GM15510 (cell line): Measurements from ENCODE around the gene P2RX5.

Source experiments
- POLR2A ChIP-seq: IDR thresholded peaks from 3 replicates; pipeline ENCODE4 v1.6.1; 2011; ENCODE audit warnings: borderline replicate concordance; ENCODE audit not compliant: insufficient read length; ENCODE audit errors: extremely low read depth

P2RX5 gene

GRCh38 chr17:3655766-3656165 is 40.2 kb downstream of the P2RX5 start:
- TF ChIP-seq POLR2A = no peak

DNA sequence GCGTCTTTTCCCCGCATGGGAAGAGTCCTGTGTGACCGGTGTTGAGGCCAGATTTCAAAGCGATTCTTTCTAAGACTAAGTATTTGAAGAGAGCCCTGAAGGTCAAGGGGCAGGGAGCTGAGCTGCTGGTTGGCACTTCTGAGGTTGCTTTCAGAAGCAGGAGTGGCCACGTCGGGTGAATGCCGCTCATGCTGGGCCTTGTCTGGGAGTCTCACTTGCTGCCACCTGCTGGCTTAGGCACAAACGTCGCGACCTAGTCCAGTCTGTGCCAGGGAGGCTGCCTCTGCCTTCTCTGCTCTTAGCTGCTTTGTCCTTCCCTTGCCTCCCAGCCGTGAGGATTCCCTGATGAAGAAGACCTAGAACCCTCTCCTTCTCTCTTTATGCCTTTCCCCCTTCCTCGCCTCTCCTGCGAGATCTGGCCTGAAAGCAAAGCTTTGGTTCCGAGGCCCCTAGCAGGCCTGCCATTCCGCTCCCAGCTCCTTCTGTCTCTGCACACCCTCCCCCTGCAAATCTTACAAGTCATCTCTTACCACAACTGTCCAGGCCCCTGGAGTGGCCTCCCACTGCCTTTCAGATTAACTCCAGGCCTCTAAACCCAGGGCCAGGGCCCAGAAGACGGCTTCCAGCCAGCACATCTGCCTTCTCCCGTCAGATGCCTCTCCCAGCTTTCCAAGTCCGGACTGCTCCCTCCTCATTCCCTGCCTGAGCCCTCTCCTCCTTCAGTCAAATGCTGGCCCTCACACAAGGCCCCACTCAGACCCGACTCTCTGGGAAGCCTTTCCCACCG is 48.0 kb downstream of the P2RX5 start:
- no peak for TF ChIP-seq POLR2A

GRCh38 chr17:3647251-3647650 is 48.7 kb downstream of the P2RX5 start:
- no peak for TF ChIP-seq POLR2A

DNA sequence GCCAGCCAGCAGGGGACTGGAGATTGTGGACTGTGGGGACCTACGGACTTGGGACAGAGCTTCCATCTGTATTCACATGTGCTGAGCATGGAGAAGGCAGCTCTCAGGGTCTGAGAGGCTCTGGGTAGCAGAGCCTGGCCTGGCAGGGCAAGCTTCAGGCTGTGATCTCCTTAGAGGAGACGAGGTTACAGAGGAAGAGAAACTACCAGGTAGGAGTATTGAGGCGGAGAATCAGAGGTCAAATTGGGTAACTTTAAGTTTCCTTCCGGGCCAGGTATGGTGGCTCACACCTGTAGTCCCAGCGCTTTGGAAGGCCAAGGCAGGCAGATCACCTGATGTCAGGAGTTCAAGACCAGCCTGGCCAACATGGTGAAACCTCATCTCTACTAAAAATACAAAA is 50.6 kb downstream of the P2RX5 start:
- no peak for TF ChIP-seq POLR2A

DNA sequence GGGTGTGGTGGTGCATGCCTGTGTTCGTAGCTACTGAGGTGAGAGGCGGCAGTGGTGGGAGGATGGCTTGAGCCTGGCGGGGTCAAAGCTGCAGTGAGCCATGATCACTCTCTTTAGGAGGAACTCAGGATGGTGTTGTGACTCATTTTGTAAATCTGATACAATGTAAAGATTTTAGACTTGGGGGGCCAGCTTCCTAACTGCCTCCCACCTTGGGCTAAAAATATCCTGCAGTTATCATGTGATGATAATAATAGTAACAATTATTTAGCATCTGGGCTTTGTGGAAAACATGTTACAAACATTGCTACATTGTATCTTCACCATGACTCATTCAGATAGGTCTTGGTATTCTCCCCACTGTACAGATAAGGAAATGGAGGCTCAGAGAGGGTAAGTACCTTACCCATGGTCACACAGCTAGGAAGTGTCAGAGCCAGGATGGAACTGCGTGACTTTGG is 52.0 kb downstream of the P2RX5 start:
- TF ChIP-seq POLR2A = no peak

DNA sequence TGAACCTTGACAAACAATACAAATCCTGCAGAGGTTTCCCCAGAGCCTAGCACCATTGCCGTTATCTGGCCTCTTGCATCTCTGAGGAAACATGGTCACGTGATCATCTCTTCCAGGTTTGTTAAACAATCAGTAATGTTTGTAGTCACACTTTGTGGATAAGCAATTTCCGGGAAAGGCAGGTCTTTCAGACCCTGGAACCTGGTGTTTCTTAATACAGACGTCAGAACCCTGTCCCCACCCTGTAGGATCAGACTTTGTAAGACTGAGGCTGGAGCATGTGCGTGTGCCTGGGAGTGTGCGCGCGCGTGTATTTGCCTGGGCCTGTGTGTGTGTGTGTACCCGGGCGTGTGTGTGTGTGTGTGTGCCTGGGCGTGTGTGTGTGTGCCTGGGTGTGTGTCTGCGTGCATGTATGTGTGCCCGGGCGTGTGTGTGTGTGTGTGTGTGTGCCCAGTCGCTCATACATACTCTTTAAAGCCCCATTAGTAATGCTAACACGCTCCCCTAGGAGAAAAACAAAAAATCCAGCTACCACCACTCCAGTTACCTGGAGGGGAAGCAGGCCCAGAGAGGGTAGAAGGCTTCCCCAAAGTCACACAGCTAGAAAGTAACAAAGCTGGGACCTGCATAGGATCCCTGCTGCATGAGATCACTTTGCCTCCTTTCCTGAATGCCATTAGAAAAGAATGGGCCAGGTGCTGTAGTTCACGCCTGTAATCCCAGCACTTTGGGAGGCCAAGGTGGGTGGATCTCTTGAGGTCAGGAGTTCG is 54.1 kb downstream of the P2RX5 start:
- no peak for TF ChIP-seq POLR2A

- no peak for TF ChIP-seq POLR2A
These were observed 54.9 kb downstream of the P2RX5 start for GRCh38 chr17:3641014-3641413.

DNA sequence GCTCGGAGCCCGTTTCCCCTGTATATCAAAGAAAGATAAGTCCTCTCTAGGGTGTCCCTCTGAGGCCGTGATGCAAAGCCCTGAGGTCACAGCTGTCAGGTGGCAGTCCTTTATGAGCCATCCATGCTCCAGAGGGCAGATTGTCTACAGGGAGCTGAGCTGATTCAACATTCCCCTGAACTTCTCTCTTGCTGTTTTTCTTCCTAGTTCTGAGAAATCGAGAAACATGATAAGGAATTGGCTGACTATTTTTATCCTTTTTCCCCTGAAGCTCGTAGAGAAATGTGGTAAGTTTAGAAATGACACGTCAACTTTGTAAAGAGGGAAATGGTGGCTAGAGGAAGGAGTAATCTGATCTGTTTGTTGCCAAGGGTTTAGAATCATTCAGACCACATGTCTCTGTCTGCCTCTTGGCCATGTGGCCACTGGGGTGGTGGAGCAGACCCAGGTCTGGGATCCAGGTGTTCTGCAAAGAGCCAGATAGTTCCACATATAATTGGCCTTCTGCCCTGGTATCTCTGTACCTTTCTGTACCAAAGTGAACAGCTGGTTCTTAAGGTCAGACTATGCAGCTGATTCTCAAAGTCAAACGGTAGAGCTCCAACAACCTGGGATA is 55.9 kb downstream of the P2RX5 start:
- no peak for TF ChIP-seq POLR2A

- no peak for TF ChIP-seq POLR2A
These were observed 59.0 kb downstream of the P2RX5 start for GRCh38 chr17:3636908-3637373.

GRCh38 chr17:3636154-3636907 is 59.6 kb downstream of the P2RX5 start, which contains the start of the genes CTNS and SHPK:
Gene CTNS, plus strand, starts transcription at chr17:3636760. Its CDS starts 3,447 bp downstream, at chr17:3640207.
Gene SHPK, minus strand, starts transcription at chr17:3636250. Its CDS starts 31 bp downstream, at chr17:3636219.
- peak; percentile 82 for TF ChIP-seq POLR2A

- no peak for TF ChIP-seq POLR2A
These were observed 60.3 kb downstream of the P2RX5 start for GRCh38 chr17:3635474-3636153.

- TF ChIP-seq POLR2A = no peak
These were observed 63.7 kb downstream of the P2RX5 start for GRCh38 chr17:3632287-3632686.

DNA sequence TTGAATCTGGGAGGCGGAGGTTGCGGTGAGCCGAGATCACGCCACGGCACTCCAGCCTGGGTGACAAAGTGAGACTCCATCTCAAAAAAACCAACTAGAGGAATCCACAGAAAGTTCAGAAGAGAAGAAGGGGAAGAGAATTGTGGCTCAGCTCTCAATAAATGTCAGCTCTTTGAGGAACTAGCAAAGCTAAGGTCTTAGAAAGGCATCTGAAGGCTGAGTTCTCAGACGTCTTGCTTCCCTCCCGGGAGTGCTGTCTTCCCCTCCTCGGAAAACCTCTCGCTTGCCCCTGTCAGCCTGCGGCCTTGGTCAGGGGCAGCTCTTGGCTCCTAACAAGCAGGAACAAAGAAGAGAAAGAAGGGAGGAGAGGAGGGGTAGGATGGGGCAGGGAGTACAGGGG is 65.2 kb downstream of the P2RX5 start:
- TF ChIP-seq POLR2A = no peak

- no peak for TF ChIP-seq POLR2A
These were observed 68.2 kb downstream of the P2RX5 start for GRCh38 chr17:3627769-3628167.
